Activated CD4-positive, alpha-beta T cell treated with anti-CD3 and anti-CD28 coated beads, Interleukin-2, amount 50 U/mL, for 16 hours (primary cell): ENCODE data around the gene FUT8.

Experiments used
- DNase-seq: peaks from one replicate; pipeline ENCODE4 v3.0.0-alpha.2; 2020

FUT8 gene

GRCh38 chr14:65496178-65496993, 83.9 kb downstream of the FUT8 start:
- peak; percentile 34 for DNase-seq

GRCh38 chr14:65499138-65499537, 86.6 kb downstream of the FUT8 start:
- no peak for DNase-seq

GRCh38 chr14:65500075-65500474, 87.5 kb downstream of the FUT8 start:
- no peak for DNase-seq

GRCh38 chr14:65501328-65501727, 88.8 kb downstream of the FUT8 start:
- DNase-seq, result no peak

- peak; percentile 17 for DNase-seq
Measured at GRCh38 chr14:65502676-65503124, 90.2 kb downstream of the FUT8 start.

GRCh38 chr14:65503771-65504170, 91.2 kb downstream of the FUT8 start:
- DNase-seq, result no peak

GRCh38 chr14:65506801-65507200, 94.3 kb downstream of the FUT8 start:
- no peak for DNase-seq

- DNase-seq, result no peak
Measured at GRCh38 chr14:65509842-65510241, 97.3 kb downstream of the FUT8 start.

GRCh38 chr14:65513671-65514070, 101.1 kb downstream of the FUT8 start:
- no peak for DNase-seq

GRCh38 chr14:65517635-65518542, 105.4 kb downstream of the FUT8 start:
- peak; percentile 28 for DNase-seq

- DNase-seq, result no peak
Measured at GRCh38 chr14:65528069-65528468, 115.5 kb downstream of the FUT8 start.

- no peak for DNase-seq
Measured at GRCh38 chr14:65531148-65531547, 118.6 kb downstream of the FUT8 start.

- DNase-seq, result no peak
Measured at GRCh38 chr14:65533736-65534404, 121.3 kb downstream of the FUT8 start.

GRCh38 chr14:65536781-65537423, 124.4 kb downstream of the FUT8 start:
- no peak for DNase-seq

GRCh38 chr14:65548878-65549277, 136.3 kb downstream of the FUT8 start:
- no peak for DNase-seq

- no peak for DNase-seq
Measured at GRCh38 chr14:65549429-65549828, 136.9 kb downstream of the FUT8 start.

GRCh38 chr14:65550779-65551643, 138.5 kb downstream of the FUT8 start:
- no peak for DNase-seq

GRCh38 chr14:65552724-65553123, 140.2 kb downstream of the FUT8 start:
- no peak for DNase-seq

GRCh38 chr14:65554837-65555236, 142.3 kb downstream of the FUT8 start:
- DNase-seq, result no peak

- no peak for DNase-seq
Measured at GRCh38 chr14:65555358-65555757, 142.8 kb downstream of the FUT8 start.

- DNase-seq, result no peak
Measured at GRCh38 chr14:65558363-65558762, 145.8 kb downstream of the FUT8 start.
